ENCODE data around the gene ANKRD52. TPM values are rescaled to one million over a fixed set of nuclear protein-coding genes. Genes with fewer than 3 reads are reported as not detected.
"Not testable (repeated sequence)": the region's sequence is repeated elsewhere in the genome, so short reads cannot be mapped to it uniquely, and the experiment has no call there.

The ANKRD52 gene
- polyA plus RNA-seq, 6 donors from 2014 or later, result 2.3 to 13.2 (median 8.0) TPM

DNA sequence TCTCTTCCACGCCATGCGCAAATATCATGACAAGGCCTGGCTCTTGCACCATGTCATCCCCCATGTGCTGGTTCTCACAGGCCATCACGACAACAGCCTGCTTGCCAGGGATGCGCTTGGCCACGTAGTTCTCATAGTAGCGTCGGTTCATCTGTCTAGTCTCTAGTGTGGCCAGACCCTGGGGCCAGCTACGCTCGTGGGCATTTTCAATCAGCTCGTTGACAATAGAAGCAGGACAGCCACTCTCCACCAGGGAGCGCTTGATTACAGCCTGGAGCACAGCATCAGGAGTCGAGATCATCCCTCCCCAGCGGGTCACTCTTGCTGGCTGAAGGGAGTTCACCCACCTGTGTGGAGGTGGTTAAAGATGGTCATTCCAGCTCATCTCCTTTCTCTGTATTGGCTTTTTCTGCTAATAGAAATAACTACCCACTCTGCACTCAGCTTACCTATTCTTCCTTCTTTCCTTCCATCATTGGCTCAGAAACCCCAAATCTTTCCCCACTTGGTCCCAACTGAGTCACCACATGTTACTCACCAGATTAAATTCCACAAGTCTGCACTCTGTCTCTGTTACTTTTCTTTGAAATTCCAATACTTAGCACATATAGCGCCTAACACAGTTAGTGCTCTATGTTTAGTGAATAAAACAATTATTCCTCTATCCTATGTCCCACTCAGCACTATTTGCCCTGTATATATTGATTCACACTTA, 51.6 kb downstream of the ANKRD52 start:
- H3K4me1 Mint-ChIP-seq, result peaks cover 23 to 38% (median 35%) of the 10 kb centered on the region in 3 donors
- DNase-seq, result peak; percentile 35
- H3K27ac Mint-ChIP-seq, result peak overlapping the region in 5 of 6 donors; percentile 29 to 90 (median 71)
- peak in 1 of 2 donors; percentile 20 for ATAC-seq (ENCODE audit: low read depth in 2 of 2)
- H3K36me3 Mint-ChIP-seq, result peaks cover 19 to 28% of the 10 kb centered on the region in 2 donors
- H3K9me3 Mint-ChIP-seq, result no peaks in the 10 kb centered on the region
- no peaks in the 10 kb centered on the region for H3K27me3 Mint-ChIP-seq
- H3K4me3 Mint-ChIP-seq, result no peak overlapping the region

DNA sequence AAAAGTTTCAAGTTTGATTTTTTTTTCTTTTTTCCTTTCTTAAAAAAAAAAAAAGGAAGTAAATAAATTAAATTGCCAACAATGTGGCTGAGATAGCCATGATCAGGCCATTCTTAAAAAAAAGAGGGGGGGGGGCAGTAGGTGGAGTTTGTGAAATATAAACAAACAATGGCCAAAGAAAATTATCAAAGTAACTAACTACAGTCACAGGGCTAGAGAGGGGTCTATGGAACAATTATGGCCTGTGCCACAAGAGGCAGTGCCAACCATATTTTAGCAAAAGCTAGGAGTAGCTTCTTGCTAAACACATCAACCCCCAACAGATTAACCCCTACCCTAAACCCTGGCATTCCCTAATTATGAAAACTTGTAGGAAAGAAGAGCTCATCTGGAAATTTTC, 52.7 kb downstream of the ANKRD52 start:
- peak overlapping the region; percentile 29 to 90 (median 58) for H3K27ac Mint-ChIP-seq
- H3K4me3 Mint-ChIP-seq, result no peak overlapping the region
- peaks cover 23 to 31% (median 29%) of the 10 kb centered on the region in 3 donors for H3K4me1 Mint-ChIP-seq
- DNase-seq, result no peak
- H3K36me3 Mint-ChIP-seq, result peaks cover 14 to 22% of the 10 kb centered on the region in 2 donors
- H3K27me3 Mint-ChIP-seq, result no peaks in the 10 kb centered on the region
- peak; percentile 18 to 29 for ATAC-seq (ENCODE audit: low read depth in 2 of 2)
- no peaks in the 10 kb centered on the region for H3K9me3 Mint-ChIP-seq

DNA sequence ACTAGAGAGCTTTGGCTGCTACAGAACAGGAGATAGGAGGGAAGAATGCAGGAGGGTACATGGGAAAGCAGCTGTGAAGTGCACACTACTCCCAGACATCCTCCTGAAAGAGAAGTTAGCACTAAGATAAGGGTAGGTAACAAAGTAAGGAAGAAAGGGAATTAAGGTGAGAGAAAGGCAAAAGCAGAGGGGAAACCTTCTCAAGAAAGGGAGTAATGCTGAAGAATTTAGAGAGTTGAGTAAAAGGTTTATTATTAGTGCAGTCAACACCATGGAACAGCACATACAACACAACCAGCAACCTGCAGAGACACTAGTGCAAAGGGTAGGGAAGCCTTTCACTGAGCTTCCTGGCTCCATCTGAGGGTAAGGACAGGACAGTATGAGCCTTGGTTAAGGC, 53.9 kb downstream of the ANKRD52 start:
- peaks cover 23 to 24% (median 24%) of the 10 kb centered on the region in 3 donors for H3K4me1 Mint-ChIP-seq
- H3K27me3 Mint-ChIP-seq, result no peaks in the 10 kb centered on the region
- DNase-seq, result no peak
- no peaks in the 10 kb centered on the region for H3K9me3 Mint-ChIP-seq
- peak overlapping the region; percentile 0 to 91 (median 51) for H3K27ac Mint-ChIP-seq
- peaks cover 14 to 22% of the 10 kb centered on the region in 2 donors for H3K36me3 Mint-ChIP-seq
- H3K4me3 Mint-ChIP-seq, result no peak overlapping the region
- no peak for ATAC-seq (ENCODE audit: low read depth in 2 of 2)

GRCh38 chr12:56202838-56203237, 55.3 kb downstream of the ANKRD52 start:
- Mint-ChIP-seq H3K27me3 (no peaks in the 10 kb centered on the region), H3K36me3 (peaks cover 14 to 22% of the 10 kb centered on the region in 2 donors), H3K4me3 (no peak overlapping the region), H3K27ac (peak overlapping the region in 3 of 6 donors; percentile 33 to 80 (median 37)), H3K4me1 (peaks cover 19 to 30% (median 22%) of the 10 kb centered on the region in 3 donors), H3K9me3 (no peaks in the 10 kb centered on the region)
- ATAC-seq (ENCODE audit: low read depth in 2 of 2), result no peak
- no peak for DNase-seq

DNA sequence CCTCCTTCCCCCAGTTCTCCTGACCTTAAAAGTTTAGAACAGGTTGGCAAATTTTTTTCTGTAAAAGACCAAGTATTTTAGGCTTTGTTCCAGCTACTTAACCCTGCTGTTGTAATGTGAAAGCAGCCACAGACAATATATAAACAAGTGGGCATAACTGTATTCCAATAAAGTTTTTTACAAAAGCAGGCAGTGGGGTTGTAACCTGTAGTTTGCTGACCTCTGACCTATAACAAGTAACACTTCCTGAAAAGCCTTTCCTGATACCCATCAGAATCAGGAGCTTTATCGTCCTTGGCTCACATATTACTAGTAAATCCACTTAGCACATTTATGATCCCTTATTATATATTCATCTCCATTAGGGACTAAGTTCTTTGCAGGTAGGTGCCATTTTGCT, 55.8 kb downstream of the ANKRD52 start:
- DNase-seq, result no peak
- no peak for ATAC-seq (ENCODE audit: low read depth in 2 of 2)
- Mint-ChIP-seq H3K4me1 (peaks cover 15 to 30% (median 19%) of the 10 kb centered on the region in 3 donors), H3K9me3 (no peaks in the 10 kb centered on the region), H3K4me3 (no peak overlapping the region), H3K27ac (peak overlapping the region in 4 of 6 donors; percentile 33 to 80 (median 56)), H3K27me3 (no peaks in the 10 kb centered on the region), H3K36me3 (peaks cover 11 to 17% of the 10 kb centered on the region in 2 donors)

- H3K36me3 Mint-ChIP-seq, result peaks cover 0 to under 1% of the 10 kb centered on the region in 2 donors
- no peaks in the 10 kb centered on the region for H3K9me3 Mint-ChIP-seq
- no peaks in the 10 kb centered on the region for H3K27me3 Mint-ChIP-seq
- DNase-seq (no peak), ATAC-seq (ENCODE audit: low read depth in 2 of 2) (no peak)
- H3K4me1 Mint-ChIP-seq, result peaks cover 0 to 12% (median 12%) of the 10 kb centered on the region in 3 donors
- peak overlapping the region in 5 of 6 donors; percentile 53 to 94 (median 84) for H3K27ac Mint-ChIP-seq
- H3K4me3 Mint-ChIP-seq, result no peak overlapping the region
Observed at GRCh38 chr12:56198836-56199235, 59.3 kb downstream of the ANKRD52 start.

GRCh38 chr12:56197921-56198635, 60.1 kb downstream of the ANKRD52 start:
- Mint-ChIP-seq H3K9me3 (no peaks in the 10 kb centered on the region), H3K4me3 (no peak overlapping the region), H3K27me3 (no peaks in the 10 kb centered on the region), H3K27ac (peak overlapping the region in 2 of 6 donors; percentile 53 to 94), H3K4me1 (peaks cover 3 to 17% (median 16%) of the 10 kb centered on the region in 3 donors), H3K36me3 (no peaks in the 10 kb centered on the region)
- DNase-seq, result no peak
- ATAC-seq (ENCODE audit: low read depth in 2 of 2), result no peak

DNA sequence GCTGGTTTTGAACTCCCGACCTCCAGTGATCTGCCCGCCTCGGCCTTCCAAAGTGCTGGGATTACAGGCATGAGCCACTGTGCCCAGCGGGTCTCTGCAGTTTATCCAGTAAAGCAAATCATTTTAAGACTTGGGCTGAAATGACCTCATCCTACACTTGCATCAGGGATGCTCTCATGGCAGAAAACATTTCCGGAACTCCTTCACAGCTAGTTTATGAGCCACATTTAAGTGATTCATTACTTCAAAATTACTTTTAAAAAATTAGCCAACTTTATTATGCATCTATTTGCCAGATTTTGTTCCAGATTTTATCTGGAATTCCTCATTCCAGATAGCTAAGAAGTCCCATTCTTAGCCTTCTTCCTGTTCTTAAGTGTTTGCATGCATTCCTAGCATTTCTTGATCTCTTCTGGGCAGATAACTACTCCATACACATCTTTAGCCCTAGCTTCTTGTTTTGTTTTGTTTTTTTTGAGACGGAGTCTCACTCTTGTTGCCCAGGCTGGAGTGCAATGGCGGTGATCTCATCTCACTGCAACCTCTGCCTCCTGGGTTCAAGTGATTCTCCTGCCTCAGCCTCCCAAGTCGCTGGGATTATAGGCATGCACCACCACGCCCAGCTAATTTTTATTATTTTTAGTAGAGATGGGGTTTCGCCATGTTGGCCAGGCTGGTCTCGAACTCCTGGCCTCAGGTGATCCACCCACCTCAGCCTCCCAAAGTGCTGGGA, 61.2 kb downstream of the ANKRD52 start:
- ATAC-seq (ENCODE audit: low read depth in 2 of 2); H3K9me3 Mint-ChIP-seq; DNase-seq; H3K4me3 Mint-ChIP-seq; H3K27me3 Mint-ChIP-seq; H3K36me3 Mint-ChIP-seq: not testable (repeated sequence)
- Mint-ChIP-seq H3K4me1 (peaks cover 10 to 24% (median 19%) of the 10 kb centered on the region in 3 donors), H3K27ac (peak overlapping the region in 1 of 6 donors; percentile 47)

DNA sequence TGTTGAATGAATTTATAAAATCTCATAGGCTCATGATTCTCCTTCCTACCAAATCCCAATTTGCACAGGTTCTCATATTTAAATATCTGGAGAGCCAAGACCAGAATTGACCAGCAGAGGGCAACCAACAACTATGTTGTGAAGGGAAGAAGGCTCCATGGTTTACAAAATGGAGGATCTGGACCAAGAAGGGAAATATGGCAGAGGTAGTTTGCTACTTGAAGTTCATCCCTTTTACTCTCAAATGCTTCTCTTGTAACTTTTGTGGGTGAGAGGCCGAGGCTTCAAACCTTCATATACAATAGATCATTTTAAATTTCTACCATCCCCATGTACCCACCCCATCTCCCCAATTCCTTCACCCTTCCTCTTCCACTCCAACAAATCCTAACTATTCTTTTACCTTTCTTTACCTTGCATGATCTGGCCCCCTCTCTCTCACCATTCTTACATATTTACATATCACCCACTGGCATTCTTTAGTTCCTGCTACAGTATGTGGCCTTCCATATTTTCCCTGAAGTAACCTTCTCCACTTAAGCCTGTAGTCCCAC, 65.1 kb downstream of the ANKRD52 start:
- no peaks in the 10 kb centered on the region for H3K27me3 Mint-ChIP-seq
- peak overlapping the region in 5 of 6 donors; percentile 22 to 94 (median 76) for H3K27ac Mint-ChIP-seq
- DNase-seq, result peak; percentile 74
- no peaks in the 10 kb centered on the region for H3K36me3 Mint-ChIP-seq
- peak overlapping the region in 3 of 8 donors; percentile 9 to 73 (median 13) for H3K4me3 Mint-ChIP-seq
- H3K4me1 Mint-ChIP-seq, result peaks cover 29 to 40% (median 35%) of the 10 kb centered on the region in 3 donors
- H3K9me3 Mint-ChIP-seq, result no peaks in the 10 kb centered on the region
- peak in 1 of 2 donors; percentile 20 for ATAC-seq (ENCODE audit: low read depth in 2 of 2)

GRCh38 chr12:56192582-56192981, 65.6 kb downstream of the ANKRD52 start:
- DNase-seq (no peak), ATAC-seq (ENCODE audit: low read depth in 2 of 2) (no peak)
- Mint-ChIP-seq H3K27me3 (no peaks in the 10 kb centered on the region), H3K4me3 (peak overlapping the region in 2 of 8 donors; percentile 13 to 73), H3K4me1 (peaks cover 35 to 42% (median 40%) of the 10 kb centered on the region in 3 donors), H3K36me3 (no peaks in the 10 kb centered on the region), H3K27ac (peak overlapping the region in 2 of 6 donors; percentile 17 to 87), H3K9me3 (no peaks in the 10 kb centered on the region)

DNA sequence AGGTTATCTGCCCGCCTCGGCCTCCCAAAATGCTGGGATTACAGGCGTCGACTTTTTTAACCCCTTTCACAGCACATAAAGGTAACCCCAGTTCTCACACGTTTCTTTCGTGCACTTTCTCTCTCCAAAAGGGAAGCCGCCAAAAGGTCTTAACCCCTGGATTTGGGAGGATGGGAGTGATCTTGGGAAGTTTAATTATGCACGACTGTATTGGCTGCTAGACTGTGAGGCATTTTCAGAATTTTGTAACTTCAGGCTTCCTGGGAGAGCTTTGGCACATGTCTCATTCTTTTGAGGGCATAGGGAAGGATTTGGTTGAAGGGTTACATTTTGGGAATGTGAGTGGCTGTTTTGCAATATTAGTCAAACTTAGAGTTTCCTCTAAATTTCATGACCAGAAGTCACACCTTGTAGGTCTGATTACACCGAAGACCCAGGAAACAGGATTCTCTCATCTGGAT, 67.5 kb downstream of the ANKRD52 start:
- Mint-ChIP-seq H3K36me3 (no peaks in the 10 kb centered on the region), H3K27ac (peak overlapping the region; percentile 12 to 100 (median 98)), H3K4me3 (peak overlapping the region; percentile 88 to 99 (median 95)), H3K9me3 (no peaks in the 10 kb centered on the region), H3K27me3 (no peaks in the 10 kb centered on the region), H3K4me1 (peaks cover 44 to 48% (median 46%) of the 10 kb centered on the region in 3 donors)
- no peak for ATAC-seq (ENCODE audit: low read depth in 2 of 2)
- DNase-seq, result no peak

GRCh38 chr12:56189918-56190694, 68.1 kb downstream of the ANKRD52 start:
- Mint-ChIP-seq H3K4me3 (peak overlapping the region; percentile 88 to 99 (median 95)), H3K27ac (peak overlapping the region; percentile 96 to 100 (median 98)), H3K27me3 (no peaks in the 10 kb centered on the region), H3K36me3 (no peaks in the 10 kb centered on the region), H3K9me3 (no peaks in the 10 kb centered on the region), H3K4me1 (peaks cover 44 to 48% (median 46%) of the 10 kb centered on the region in 3 donors)
- peak; percentile 62 for DNase-seq
- ATAC-seq (ENCODE audit: low read depth in 2 of 2), result peak; percentile 37 to 38
